H7 (cell line): ENCODE measurements around the gene CBLL2. TPM values are rescaled to one million over a fixed set of nuclear protein-coding genes. Genes with fewer than 3 reads are reported as not detected.

ENCODE experiments used
- DNase-seq: peaks from one replicate; pipeline ENCODE4 v3.0.0; 2012
- H3K27me3 ChIP-seq: 2 replicates; pipeline ENCODE4 v1.6.0; 2011; ENCODE audit warnings: mild to moderate bottlenecking, low read length; ENCODE audit not compliant: control insufficient read depth, insufficient read depth
- H3K36me3 ChIP-seq: replicated peaks from 2 replicates; pipeline ENCODE4 v1.5.1; 2011; ENCODE audit warnings: low read length; ENCODE audit not compliant: control insufficient read depth, insufficient read depth
- H3K4me3 ChIP-seq: 2 replicates; pipeline ENCODE4 v1.5.1; 2011; ENCODE audit warnings: low read depth, mild to moderate bottlenecking, control low read depth, low read length, moderate library complexity; ENCODE audit not compliant: insufficient read depth
- total RNA-seq: library from RNA; depleted of rRNA; stranded (reverse); fragments of >200 nt; shearing (Covaris generic); gene quantifications from 2 replicates; pipeline ENCODE4 v1.2.3, GENCODE V29; 2014; rRNA removed

Gene CBLL2
- total RNA-seq, 1 experiment from 2014 or later = not detected

DNA sequence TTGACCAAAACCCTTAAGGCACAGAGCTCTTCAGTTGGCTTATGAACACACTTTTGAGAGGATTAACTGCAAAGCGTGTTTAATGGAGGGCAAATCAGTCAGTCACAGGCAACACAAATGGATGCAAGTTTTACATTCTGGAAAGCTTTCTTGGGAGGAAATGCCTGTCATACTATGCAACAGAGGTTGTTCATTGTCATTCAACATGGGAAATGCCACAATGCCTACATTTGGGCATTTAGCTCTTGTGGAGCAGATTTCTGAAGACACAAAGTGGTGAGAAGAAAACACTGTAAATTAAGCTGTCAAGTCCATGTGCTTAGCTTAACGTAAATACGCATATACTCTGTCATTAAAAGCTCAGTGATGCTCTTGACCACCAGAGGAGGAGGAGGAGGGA is 41.1 kb downstream of the CBLL2 start:
- H3K36me3 ChIP-seq = no peaks in the 10 kb centered on the region
- DNase-seq = no peak
- no peaks in the 10 kb centered on the region for H3K27me3 ChIP-seq
- H3K4me3 ChIP-seq = no peak overlapping the region

DNA sequence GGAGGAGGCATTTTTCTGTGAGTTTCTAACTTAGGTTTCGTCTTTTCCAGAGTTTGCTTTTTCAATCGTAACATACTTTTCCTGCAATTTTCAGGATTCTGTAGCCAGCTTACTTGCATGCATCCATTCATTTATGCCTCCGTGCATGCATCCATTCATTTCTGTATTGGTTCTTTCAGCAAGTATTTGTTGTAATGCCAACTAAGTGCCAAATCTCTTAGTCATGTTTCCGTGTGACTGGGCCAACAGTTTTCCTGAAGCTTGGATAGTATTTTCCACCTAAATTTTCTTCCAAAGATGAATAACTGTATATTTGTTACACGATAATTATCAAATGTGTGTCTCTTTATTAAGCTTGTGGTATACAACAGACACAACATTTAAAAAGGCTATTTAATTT is 41.5 kb downstream of the CBLL2 start:
- H3K36me3 ChIP-seq = no peaks in the 10 kb centered on the region
- H3K4me3 ChIP-seq = no peak overlapping the region
- no peaks in the 10 kb centered on the region for H3K27me3 ChIP-seq
- no peak for DNase-seq

DNA sequence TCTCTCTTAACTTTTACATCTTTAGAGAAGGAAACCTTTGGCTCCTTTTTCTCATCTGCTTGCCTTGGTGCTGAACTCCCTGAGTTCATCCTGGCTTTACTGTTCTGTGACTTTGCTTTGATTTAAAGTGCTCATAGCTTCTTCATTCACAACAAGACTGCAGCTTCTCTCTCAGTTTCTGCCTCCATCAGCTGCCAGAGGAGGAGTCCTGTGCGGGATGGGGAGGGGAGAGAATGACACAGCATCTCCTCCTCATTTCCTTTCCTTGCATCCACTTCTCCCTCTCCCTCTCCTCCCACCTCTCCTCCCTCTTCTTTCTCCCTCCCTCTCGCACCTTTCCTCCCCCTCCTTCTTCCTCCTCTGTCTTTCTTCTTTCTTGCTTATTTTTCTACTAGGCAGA is 42.0 kb downstream of the CBLL2 start:
- Histone ChIP-seq H3K4me3 (no peak overlapping the region), H3K27me3 (no peaks in the 10 kb centered on the region), H3K36me3 (no peaks in the 10 kb centered on the region)
- peak; percentile 32 for DNase-seq

DNA sequence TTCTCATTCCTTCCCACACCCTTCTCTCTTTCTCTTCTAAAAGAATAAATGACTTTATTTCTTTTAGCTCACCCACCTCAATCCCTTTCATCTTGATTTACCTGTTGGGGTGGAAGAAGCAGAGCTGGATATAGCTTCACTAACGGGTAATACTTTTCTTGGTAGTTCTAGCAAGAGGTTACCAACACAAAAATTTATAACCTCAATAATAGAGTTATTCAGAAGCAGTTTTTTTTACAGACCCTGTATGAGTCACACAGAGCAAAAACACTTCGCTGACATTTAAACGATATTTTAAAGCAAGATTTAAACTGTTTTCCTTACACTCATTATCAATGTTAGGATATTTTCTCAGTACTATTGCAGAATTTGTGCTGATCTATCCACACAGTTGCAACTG is 42.4 kb downstream of the CBLL2 start:
- Histone ChIP-seq H3K36me3 (no peaks in the 10 kb centered on the region), H3K4me3 (no peak overlapping the region), H3K27me3 (no peaks in the 10 kb centered on the region)
- no peak for DNase-seq

DNA sequence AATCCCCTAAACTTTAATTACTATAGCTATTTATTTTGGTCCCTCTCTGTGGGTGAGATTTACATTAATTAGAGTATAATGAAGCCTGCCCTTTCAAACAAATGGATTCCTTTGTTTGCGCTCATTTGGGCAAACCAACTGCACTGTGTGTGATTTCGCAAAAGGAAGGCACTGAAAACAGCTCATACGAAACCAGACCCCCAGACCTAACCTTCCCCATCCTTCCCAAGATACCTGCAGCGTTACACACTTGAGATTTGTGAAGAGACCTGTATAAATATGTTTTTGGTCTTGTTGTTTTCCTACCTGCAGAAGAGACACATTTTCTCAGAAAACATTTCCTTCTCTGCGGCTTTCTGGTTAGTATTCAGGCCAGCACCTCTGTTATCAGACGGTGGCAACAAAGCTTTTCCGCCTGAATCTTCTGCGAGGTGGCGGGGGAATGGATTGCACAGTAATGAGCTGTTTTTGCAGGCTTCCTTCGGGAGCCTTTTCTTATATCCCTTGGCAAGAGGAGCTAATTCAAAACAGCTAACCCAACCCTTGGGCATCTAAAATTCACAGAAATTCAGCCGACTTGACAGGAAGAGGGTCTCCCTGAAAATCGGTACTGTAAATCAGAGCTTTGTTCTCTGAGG is 47.6 kb downstream of the CBLL2 start:
- peak; percentile 10 for DNase-seq
- Histone ChIP-seq H3K4me3 (no peak overlapping the region), H3K36me3 (no peaks in the 10 kb centered on the region), H3K27me3 (no peaks in the 10 kb centered on the region)

DNA sequence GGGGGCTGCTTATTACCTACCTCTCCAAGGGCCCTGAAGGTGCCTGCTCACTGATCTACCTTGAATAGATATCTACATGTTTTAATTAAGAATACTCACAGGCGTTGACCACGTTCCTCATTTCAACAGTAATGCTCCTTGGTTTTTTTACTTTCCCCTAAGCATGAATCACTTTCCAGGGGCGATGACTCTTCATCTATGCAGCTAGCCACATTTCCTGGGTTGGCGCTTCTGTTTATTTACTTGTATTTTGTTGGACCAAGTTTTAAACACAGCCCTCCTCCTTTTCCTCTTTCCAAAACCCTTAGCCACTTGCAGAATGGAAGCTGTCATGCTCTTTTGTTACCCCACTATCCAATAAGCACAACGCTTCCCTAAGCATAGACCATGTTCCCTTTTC is 50.8 kb downstream of the CBLL2 start:
- H3K27me3 ChIP-seq = no peaks in the 10 kb centered on the region
- DNase-seq = no peak
- H3K36me3 ChIP-seq = no peaks in the 10 kb centered on the region
- H3K4me3 ChIP-seq = no peak overlapping the region

Other genes with a start within 250 kb of the CBLL2 start
- 0.04 and 0.07 TPM in 2 replicates for gene PHEX, start 240.6 kb upstream of the CBLL2 start, total RNA-seq